Testis (tissue), 3 donors: Measurements from ENCODE around the gene ARID1A. TPM values are rescaled to one million over a fixed set of nuclear protein-coding genes. Genes with fewer than 3 reads are reported as not detected.
"Not testable (repeated sequence)": the region's sequence is repeated elsewhere in the genome, so short reads cannot be mapped to it uniquely, and the experiment has no call there.

Experiments
- DNase-seq: peaks from one replicate; pipeline ENCODE4 v3.0.0-alpha.2; 2019
- H3K27ac ChIP-seq, 2 donors: fragments of 200-600 bp; sonication (generic); one replicate each; pipeline ENCODE4 v1.5.1; 2019
- H3K27me3 ChIP-seq: fragments of 200-600 bp; sonication (generic); one replicate; pipeline ENCODE4 v1.5.1; 2019
- H3K36me3 ChIP-seq: fragments of 200-600 bp; sonication (generic); one replicate; pipeline ENCODE4 v1.5.1; 2017; ENCODE audit warnings: low read depth; ENCODE audit errors: missing control alignments
- H3K4me1 ChIP-seq: fragments of 200-600 bp; sonication (generic); one replicate; pipeline ENCODE4 v1.5.1; 2019
- H3K4me3 ChIP-seq, 2 donors: fragments of 200-600 bp; sonication (generic); one replicate each; pipeline ENCODE4 v1.5.1; 2017 to 2019
- H3K9me3 ChIP-seq: fragments of 200-600 bp; sonication (generic); one replicate; pipeline ENCODE4 v1.5.1; 2017
- CTCF ChIP-seq, 3 experiments: fragments of 450-650 bp in 2 of 3; fragments of 200-600 bp in 1 of 3; sonication (generic) in 1 of 3; IDR thresholded peaks; one replicate each; pipeline ENCODE4 v1.5.1; 2016 to 2019; ENCODE audit warnings: antibody characterized with exemption in 3 of 3, mild to moderate bottlenecking in 2 of 3, moderate library complexity in 1 of 3
- POLR2A ChIP-seq: fragments of 450-650 bp; IDR thresholded peaks from one replicate; pipeline ENCODE4 v1.6.1; 2017; ENCODE audit warnings: antibody characterized with exemption, mild to moderate bottlenecking, moderate library complexity
- WGBS, 2 donors: methylation state at CpG; one replicate each; pipeline ENCODE4 v1.1.5; 2018; 5-methylcytosine and 5-hydroxymethylcytosine counted together
- intact Hi-C: fragments of 100-400 bp; cut with DNase I; formaldehyde crosslinking; loops from one replicate; pipeline ENCODE4 v1.15.1; 2023; ENCODE audit warnings: low total_unique reads
- polyA plus RNA-seq: library from polyadenylated mRNA; stranded (reverse); fragments of 350-450 nt; fragmentation: Illumina TruSeq; extraction: RNeasy Lipid Tissue Mini Kit (QIAGEN cat#74804); gene quantifications from one replicate; pipeline ENCODE4 v1.2.3, GENCODE V29; 2014; ENCODE audit warnings: low read depth, low replicate concordance; ENCODE audit not compliant: insufficient read depth
- total RNA-seq, 2 donors: library from RNA; depleted of rRNA; stranded (reverse); fragments of >200 nt; gene quantifications; one replicate each; pipeline ENCODE4 v1.2.3, GENCODE V29; 2016

The ARID1A gene
- total and polyA plus RNA-seq, 3 donors from 2014 or later, result 53.7 to 119 (median 106) TPM

DNA sequence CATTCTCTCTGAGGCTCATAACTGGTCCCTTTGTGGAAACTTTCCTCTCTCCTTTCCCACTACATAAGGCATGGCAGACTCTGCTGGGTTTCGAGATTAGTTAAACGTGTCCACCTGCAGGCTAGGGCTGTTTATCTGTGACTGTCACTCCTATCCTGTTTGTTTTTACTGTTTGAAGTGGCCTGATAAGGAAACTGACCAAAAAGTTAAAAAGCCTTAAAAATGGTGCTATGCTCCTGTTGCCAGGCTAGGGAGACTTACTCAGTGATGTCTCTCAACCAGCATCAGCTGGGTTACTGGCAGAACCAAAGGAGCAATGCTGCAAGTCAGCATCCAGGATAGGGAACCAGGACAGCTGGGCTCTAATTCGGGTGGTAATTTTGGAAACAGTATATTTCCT is 95.8 kb downstream of the ARID1A start:
- 70 to 82% methylated on average over 3 of the region's 3 CpGs for WGBS, 2 donors
- Histone ChIP-seq H3K4me3 (no peak overlapping the region), H3K27me3 (no peaks in the 10 kb centered on the region), H3K27ac (no peak overlapping the region), H3K36me3 (no peaks in the 10 kb centered on the region), H3K4me1 (peaks cover 11% of the 10 kb centered on the region), H3K9me3 (no peaks in the 10 kb centered on the region)
- intact Hi-C loops, result loop anchor here (5.0 kb wide), 1 partner anchor 184 kb away; no protein-coding TSS in a partner anchor
- DNase-seq, result no peak
- TF ChIP-seq CTCF (IDR thresholded peaks at IDR 0.05) (no peak), POLR2A (no peak)

DNA sequence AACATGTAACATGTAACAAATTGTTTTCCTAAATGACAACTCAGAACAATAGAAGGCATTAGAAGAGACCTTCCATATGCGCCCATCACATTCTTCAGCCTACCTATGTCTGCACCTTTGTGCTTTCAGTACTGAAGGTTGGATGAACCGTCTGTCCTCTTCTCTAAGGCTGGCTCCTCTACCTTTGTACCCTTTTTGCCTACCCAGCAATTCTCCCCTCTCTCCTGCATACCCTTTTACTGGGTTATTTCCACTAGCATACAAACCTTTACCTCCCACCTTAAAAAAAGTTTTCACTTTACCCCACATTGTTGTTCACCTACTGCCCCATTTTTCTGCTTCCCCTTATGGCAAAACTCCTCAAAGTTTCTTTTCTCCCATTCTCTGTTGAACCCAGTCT is 97.1 kb downstream of the ARID1A start:
- WGBS, 2 donors, result 85 to 90% methylated on average over 2 of the region's 2 CpGs
- Histone ChIP-seq H3K4me1 (peaks cover 7% of the 10 kb centered on the region), H3K36me3 (no peaks in the 10 kb centered on the region), H3K27ac (no peak overlapping the region), H3K27me3 (no peaks in the 10 kb centered on the region), H3K4me3 (no peak overlapping the region), H3K9me3 (no peaks in the 10 kb centered on the region)
- DNase-seq, result no peak
- TF ChIP-seq CTCF (IDR thresholded peaks at IDR 0.05) (no peak), POLR2A (no peak)
- intact Hi-C loops, result loop anchor here (5.0 kb wide), 1 partner anchor 186 kb away; no protein-coding TSS in a partner anchor

GRCh38 chr1:26794391-26794790 is 98.6 kb downstream of the ARID1A start:
- H3K4me1 ChIP-seq, result peaks cover 2% of the 10 kb centered on the region
- no peaks in the 10 kb centered on the region for H3K9me3 ChIP-seq
- no peaks in the 10 kb centered on the region for H3K36me3 ChIP-seq
- intact Hi-C loops, result loop anchor here (5.0 kb wide), 1 partner anchor 187 kb away; no protein-coding TSS in a partner anchor
- WGBS, 2 donors, result 88 to 91% methylated on average over 5 of the region's 5 CpGs
- TF ChIP-seq POLR2A (no peak), CTCF (IDR thresholded peaks at IDR 0.05) (no peak)
- no peaks in the 10 kb centered on the region for H3K27me3 ChIP-seq
- H3K4me3 ChIP-seq, result no peak overlapping the region
- DNase-seq, result no peak
- no peak overlapping the region for H3K27ac ChIP-seq

- intact Hi-C loops, result no loop called here
- 79 to 89% methylated on average over 2 of the region's 2 CpGs for WGBS, 2 donors
- Histone ChIP-seq H3K4me1 (peaks cover 11% of the 10 kb centered on the region), H3K9me3 (no peaks in the 10 kb centered on the region), H3K27ac (no peak overlapping the region), H3K36me3 (no peaks in the 10 kb centered on the region), H3K4me3 (no peak overlapping the region), H3K27me3 (no peaks in the 10 kb centered on the region)
- DNase-seq, result no peak
- TF ChIP-seq POLR2A (no peak), CTCF (IDR thresholded peaks at IDR 0.05) (no peak)
Observed at GRCh38 chr1:26797627-26798026, 101.8 kb downstream of the ARID1A start.

DNA sequence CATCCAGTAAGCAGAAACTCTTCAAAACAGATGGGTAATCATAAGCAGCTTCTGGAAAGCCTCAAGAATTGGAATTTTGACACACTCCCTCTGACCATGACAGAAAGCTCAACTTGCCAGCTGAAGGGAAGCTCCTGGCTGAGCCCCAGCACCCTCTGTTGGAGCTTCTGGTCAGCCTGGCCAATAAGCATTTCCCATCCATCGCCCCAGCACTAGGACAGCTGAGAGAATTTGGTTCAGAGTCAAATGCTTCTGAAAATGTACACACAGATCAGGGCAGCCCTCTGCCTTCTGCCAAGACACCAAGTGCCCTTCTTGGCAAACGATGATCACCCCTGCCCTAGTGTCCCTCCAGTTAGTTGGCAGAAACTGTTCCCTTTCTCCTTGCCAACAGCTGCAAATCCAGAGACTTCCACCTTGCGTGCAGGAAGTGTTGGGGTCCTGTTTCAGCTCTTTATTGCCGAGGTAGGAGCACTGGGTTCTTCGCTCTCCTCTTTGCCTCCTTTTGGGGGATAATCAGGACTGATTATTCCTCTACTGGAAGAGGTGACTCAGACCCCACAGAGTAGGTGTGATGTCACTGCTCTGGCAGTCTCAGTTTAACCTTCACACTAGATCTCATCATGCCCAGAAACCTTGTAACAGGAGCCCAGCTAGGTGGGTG is 103.8 kb downstream of the ARID1A start:
- intact Hi-C loops, result no loop called here

DNA sequence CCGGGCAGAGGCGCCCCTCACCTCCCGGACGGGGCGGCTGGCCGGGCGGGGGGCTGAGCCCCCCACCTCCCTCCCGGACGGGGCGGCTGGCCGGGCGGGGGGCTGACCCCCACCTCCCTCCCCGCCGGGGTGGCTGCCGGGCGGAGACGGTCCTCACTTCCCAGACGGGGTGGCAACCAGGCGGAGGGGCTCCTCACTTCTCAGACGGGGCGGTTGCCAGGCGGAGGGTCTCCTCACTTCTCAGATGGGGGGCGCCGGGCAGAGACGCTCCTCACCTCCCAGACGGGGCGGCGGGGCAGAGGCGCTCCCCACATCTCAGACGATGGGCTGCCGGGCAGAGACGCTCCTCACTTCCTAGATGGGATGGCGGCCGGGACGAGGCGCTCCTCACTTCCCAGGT is 108.1 kb downstream of the ARID1A start:
- H3K36me3 ChIP-seq, H3K4me3 ChIP-seq, H3K9me3 ChIP-seq, intact Hi-C loops, DNase-seq, H3K27me3 ChIP-seq, H3K27ac ChIP-seq: not testable (repeated sequence)
- H3K4me1 ChIP-seq, result peaks cover 11% of the 10 kb centered on the region
- 86% methylated on average over 19 of the region's 36 CpGs; no CpG with 5 or more reads in 1 of the 2 donors for WGBS, 2 donors

More for the DNA sequence above, 103.8 kb downstream of the ARID1A start:
- H3K27me3 ChIP-seq, result no peaks in the 10 kb centered on the region
- 38 to 66% methylated on average over 5 of the region's 5 CpGs for WGBS, 2 donors
- DNase-seq, result peak; percentile 53
- H3K36me3 ChIP-seq, result no peaks in the 10 kb centered on the region
- H3K27ac ChIP-seq, result peak overlapping the region in 1 of 2 donors; percentile 5
- no peak for TF ChIP-seq CTCF (IDR thresholded peaks at IDR 0.05)
- TF ChIP-seq POLR2A, result no peak
- no peak overlapping the region for H3K4me3 ChIP-seq
- no peaks in the 10 kb centered on the region for H3K9me3 ChIP-seq
- H3K4me1 ChIP-seq, result peaks cover 11% of the 10 kb centered on the region
